ENCODE measurements around the gene SEPHS2.
"Not testable (repeated sequence)": the region's sequence is repeated elsewhere in the genome, so short reads cannot be mapped to it uniquely, and the experiment has no call there.

The SEPHS2 gene, protein sequence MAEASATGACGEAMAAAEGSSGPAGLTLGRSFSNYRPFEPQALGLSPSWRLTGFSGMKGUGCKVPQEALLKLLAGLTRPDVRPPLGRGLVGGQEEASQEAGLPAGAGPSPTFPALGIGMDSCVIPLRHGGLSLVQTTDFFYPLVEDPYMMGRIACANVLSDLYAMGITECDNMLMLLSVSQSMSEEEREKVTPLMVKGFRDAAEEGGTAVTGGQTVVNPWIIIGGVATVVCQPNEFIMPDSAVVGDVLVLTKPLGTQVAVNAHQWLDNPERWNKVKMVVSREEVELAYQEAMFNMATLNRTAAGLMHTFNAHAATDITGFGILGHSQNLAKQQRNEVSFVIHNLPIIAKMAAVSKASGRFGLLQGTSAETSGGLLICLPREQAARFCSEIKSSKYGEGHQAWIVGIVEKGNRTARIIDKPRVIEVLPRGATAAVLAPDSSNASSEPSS

DNA sequence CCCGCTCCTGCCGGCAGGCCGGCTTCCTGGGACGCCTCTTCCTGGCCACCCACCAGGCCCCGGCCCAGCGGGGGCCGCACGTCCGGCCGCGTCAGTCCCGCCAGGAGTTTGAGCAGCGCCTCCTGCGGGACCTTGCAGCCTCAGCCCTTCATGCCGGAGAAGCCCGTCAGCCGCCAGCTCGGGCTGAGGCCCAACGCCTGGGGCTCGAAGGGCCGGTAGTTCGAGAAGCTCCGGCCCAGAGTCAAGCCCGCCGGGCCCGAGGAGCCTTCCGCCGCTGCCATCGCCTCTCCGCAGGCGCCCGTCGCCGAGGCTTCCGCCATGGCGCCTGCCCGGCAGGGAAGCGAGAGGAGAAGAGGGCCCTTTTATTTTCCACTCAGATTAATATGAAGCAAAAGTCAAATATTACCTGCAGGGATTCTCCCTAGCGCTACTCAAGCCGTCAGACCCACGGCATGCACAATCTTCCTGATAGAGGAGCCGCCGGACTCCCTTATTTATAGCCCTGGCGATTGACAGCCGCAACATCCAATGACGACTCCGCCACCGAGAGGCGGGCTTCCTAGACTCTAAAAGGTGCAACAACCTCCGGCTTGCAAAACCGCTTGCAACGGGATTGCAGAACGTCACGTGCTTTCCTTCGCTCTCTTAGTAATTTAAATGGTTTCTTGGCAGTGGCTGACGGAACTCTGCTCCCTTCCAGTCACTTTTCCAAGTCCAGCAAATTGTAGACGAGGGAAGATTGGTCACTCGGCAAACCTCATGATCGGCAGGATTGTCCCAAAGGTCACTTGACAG is at the start of gene SEPHS2:
SEPHS2 (minus strand) TSS at position 467 of the 795 bp plus-strand sequence; CDS start at position 320, 147 bp downstream.
- DNase-seq: peak; percentile 85

DNA sequence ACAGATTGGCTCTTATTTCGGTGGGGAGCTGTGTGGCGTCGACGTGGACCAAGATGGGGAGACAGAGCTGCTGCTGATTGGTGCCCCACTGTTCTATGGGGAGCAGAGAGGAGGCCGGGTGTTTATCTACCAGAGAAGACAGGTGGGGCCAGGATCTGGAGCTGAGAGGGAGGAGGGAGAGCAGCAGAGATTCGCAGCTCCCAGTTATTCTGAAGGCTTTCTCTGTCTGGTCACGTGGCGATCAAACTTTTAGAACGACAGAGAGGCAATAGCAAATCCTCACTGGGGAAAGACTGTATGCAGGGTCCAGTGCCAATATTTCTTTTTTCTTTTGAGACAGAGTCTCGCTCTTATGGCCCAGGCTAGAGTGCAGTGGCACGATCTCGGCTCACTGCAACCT is 49.0 kb upstream of the SEPHS2 start:
- no peak for DNase-seq

DNA sequence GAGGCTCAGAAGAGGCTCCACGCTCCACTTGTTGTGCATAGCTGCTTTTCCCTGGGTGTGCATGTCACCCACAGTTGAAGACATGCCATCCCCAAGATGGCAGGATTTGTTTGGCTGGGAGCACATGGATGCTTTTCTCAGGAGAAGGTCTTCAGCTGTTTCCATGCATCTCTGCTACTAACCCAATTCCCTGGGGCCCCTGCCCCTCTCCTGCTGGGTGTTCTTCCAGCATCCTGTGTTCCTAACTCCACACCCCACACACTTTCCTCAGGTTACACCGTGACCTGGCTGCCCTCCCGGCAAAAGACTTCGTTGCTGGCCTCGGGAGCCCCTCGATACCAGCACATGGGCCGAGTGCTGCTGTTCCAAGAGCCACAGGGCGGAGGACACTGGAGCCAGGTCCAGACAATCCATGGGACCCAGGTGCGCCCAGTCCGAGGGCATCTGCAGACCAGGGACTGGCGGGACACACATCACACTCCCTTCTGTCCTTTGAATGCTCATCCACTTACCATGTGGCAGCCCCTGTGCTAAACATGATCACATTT is 48.3 kb upstream of the SEPHS2 start:
- no peak for DNase-seq

DNA sequence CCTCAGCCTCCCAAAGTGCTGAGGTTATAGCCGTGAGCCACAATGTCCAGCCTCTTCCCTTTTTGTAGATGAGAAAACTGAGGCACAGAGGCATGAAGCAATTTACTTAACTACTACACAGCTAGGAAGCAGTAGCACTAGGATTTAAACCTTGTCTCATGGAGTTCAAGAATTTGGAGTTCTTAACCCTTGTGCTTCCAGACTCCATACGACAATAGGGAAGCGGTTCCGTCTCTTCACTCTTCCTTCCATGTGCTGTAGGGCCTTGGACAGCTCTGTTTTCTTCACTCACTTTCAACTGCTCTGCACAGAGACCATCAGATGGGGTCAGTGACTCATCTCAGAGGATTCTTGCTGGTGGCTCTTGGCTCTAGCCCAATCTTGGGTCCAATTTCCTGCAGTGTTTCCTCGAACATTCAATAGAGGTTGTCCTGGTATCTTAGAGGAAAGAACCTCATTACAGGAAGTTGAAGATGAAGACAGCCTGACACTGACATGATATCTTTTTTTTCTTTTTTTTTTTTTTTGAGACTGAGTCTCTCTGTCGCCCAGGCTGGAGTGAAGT is 46.2 kb upstream of the SEPHS2 start:
- no peak for DNase-seq

DNA sequence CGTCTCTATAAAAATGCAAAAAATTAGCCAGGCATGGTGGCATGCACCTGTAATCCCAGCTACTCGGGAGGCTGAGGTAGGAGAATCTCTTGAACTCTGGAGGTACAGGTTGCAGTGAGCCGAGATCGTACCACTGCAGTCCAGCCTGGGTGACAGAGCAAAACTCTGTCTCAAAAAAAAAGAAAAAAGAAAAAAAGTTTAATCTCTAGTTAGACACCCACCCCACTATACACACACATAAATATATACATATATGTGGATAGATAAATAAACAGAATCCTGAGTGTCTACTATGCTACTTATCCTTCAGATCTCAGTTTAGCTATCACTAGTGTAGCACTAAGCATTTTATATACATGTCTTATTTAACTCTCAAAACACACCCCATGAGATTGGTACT is 45.6 kb upstream of the SEPHS2 start:
- no peak for DNase-seq

DNA sequence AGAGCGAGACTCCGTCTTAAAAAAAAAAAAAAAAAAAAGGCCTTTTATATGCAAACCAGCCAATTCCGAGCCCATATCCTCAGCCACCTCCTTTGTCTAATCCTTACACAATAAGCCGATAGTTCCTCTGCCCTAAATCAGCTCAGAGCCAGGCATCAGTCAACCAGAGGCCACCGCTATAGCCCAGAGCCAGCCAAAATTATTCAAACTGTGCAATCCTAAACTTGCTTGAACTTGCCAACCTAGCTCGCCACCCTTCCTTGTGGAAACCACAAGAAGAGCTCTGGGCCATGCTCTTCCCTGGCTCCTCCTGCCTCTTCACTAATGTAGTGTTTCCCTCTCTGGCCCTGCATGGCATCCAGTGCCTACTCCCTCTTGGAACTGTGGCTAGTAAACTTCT is 44.5 kb upstream of the SEPHS2 start:
- DNase-seq: no peak

DNA sequence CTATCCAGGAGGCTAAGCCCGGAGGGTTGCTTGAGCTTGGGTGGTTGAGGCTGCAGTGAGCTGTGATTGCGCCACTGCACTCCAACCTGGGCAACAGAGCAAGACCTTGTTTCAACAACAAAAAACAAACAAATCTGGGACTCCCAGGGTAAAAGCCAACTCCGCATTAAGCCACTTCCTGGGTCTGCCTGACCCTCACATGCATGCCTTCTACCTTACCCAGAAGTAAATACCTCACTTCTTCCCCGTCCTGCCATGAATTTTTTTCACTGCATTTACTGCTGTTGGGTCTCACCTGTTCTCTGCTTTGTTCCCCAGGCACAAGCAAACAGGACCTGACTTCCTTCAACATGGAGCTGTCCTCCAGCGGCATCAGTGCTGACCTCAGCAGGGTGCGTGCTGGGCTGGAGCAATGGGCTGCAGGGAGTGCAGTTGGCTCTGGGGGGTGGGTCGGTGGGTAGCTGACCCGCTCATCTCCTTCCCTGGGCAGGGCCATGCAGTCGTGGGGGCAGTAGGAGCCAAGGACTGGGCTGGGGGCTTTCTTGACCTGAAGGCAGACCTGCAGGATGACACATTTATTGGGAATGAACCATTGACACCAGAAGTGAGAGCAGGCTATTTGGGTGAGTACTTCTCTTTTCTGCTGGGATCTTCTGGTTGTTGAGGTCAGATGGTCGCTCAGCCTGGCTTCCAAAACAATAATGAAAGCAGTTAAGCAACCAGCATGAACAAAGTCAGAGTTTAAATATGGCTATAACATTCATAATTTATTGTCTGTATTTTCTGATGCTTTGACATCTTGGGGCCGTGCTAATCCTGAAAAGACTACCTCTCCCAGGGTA is 43.3 kb upstream of the SEPHS2 start:
- no peak for DNase-seq

DNA sequence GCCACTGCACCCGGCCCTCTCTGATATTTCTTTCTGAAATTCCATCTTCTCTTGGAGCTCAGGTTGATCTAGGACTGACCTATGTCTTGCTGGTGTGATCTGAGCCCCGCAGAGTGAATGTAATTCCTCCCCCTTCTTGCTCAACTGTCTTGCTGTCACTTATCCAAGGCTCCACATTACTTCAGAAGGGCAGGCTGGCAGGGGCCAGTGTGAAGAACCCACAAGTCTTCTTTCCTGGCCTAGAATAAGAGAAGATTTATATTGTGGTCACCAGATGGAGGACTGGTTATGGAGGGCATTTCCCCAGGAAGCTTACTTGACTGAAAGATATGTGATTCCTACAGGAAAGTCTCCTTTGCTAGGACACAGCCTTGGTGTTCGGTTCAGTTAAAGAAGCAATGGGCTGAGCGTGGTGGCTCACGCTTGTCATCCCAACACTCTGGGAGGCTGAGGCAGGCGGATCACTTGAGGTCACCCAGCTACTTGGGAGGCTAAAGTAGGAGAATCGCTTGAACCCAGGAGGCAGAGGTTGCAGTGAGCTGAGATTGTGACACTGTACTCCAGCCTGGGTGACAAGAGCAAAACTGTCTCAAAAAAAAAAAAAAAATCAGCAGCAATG is 40.3 kb upstream of the SEPHS2 start:
- no peak for DNase-seq

DNA sequence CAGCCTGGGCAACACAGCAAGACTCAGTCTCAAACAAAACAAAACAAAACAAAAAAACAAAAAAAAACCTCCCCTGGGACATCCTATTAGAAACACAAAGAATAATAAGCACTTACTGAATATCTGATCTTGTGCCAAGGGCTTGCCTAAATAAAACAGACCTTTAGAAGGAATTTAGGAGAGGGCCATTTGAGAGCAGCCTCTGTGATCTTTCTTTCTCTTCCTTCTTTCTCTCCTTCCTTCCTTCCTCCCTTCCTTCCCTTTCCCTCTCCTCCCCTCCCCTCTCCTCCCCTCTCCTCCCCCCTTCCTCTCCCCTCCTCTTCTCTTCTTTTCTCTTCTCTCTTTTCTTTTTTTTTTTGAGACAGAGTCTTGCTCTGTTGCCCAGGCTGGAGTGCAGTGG is 39.2 kb upstream of the SEPHS2 start:
- DNase-seq: no peak

DNA sequence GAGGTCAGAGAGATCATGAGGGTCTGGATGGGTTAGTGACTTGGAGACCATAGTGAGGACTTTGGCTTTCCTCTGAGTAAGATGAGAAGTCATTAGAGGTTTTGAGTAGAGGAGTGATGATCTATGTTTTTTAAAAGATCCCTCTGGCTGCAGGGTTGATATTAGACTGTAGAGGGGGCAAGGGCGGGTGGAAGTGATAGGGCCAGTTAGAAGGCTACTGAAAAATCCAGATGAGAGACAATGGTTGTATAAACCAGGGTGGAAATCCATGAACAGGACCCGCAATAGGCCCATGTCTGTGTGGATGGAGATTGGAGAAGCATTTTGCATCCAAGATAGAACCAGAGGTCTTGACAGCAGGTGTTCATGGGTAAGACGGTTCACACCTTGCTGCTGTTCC is 36.7 kb upstream of the SEPHS2 start:
- no peak for DNase-seq

DNA sequence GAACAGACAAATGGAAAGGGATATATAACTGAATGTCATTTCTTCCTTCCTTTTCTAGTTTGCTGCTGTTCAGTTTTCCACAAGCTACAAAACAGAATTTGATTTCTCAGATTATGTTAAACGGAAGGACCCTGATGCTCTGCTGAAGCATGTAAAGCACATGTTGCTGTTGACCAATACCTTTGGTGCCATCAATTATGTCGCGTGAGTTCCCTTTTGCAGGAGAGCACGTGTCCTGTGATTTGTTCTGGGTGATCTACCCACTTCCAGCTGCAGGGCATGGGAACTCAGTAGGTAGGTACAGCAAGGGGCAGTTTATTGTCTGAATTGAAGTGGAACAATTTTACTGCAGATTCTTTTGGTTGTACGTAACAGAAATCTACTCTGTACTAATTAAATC is 35.7 kb upstream of the SEPHS2 start:
- no peak for DNase-seq

DNA sequence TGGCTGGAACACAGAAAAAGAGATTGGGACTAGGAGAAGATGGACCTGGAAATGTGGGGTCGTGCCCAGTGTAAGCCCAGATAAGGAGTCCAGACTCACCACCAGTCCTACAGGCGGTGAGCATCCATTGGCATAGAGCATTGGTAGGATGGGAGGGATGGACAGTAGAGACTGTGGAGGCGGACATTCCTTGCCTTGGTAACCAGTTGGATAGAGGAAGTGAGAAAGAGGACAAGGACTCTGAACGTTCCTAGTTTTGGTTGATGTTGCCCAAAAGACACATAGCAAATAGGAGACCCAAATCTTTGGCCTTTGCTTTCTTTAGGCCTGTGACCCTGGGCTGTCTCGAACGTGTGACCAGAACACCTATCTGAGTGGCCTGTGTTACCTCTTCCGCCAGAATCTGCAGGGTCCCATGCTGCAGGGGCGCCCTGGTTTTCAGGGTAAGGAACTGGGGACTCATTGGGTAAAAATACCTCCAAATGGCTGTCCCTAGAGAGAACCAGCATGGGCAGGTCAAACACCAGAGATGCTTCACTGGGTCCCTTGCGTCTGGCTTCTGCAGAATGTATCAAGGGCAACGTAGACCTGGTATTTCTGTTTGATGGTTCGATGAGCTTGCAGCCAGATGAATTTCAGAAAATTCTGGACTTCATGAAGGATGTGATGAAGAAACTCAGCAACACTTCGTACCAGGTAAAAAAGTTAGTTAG is 33.2 kb upstream of the SEPHS2 start:
- DNase-seq: no peak

DNA sequence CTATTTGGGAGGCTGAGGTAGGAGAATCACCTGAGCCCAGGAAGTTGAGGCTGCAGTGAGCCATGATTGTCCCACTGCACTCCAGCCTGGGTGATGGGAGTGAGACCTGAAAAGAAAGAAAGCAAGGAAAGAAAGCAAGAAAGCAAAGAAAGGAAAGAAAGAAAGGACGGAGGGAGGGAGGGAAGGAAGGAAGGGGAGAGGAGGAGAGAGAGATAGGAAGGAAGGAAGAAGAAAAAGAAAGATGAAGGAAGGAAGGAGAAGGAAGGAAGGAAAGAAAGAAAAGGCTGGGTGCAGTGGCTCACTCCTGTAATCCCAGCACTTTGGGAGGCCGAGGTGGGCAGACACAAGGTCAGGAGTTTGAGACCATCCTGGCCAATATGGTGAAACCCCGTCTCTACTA is 32.1 kb upstream of the SEPHS2 start:
- not testable (repeated sequence) for DNase-seq

DNA sequence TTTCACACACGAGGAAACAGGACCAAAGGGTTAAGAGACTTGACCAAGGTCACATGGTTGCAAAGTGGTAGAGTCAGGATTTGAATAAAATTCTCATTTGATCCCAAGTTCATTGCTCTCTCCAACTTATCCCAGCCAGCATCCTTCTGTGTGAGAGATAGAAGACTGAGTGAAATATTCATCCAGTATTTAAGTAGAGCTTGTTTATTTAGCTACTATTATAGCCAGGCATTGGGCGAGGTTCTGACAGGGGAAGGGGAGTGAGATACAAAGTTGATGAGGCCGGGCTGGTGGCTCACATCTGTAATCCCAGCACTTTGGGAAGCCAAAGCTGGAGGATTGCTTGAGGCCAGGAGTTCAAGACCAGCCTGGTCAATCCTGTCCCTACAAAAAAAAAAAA is 31.3 kb upstream of the SEPHS2 start:
- no peak for DNase-seq

DNA sequence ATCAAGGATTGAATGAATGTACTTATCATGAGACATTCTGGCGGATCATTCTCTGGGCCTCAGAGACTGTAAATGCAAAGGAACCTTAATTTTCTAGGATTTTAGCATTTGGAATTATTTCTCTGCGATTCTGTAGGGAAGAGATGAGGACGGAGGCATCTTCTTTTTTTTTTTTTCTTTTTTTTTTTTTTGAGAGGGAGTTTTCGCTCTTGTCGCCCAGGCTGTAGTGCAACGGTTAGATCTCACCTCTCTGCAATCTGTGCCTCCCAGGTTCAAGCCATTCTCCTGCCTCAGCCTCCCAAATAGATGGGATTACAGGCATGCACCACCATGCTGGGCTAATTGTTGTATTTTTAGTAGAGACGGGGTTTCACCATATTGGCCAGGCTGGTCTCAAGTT is 29.0 kb upstream of the SEPHS2 start:
- no peak for DNase-seq

DNA sequence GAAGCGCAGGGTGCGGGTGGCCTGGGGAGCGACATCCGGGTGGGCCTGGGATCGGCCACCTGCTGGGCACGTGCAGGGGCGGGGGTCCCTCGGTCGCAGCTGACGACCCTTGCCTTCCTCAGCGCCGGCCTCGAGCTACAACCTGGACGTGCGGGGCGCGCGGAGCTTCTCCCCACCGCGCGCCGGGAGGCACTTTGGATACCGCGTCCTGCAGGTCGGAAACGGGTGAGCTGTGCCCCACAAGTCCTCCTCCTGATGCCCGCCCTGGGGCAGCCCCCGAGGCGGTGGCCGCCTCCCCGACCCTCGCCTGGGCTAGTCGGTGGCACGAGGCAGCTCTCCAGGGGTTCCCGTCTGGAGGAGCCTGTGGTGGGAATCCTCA is 28.4 kb upstream of the SEPHS2 start:
- DNase-seq: no peak

DNA sequence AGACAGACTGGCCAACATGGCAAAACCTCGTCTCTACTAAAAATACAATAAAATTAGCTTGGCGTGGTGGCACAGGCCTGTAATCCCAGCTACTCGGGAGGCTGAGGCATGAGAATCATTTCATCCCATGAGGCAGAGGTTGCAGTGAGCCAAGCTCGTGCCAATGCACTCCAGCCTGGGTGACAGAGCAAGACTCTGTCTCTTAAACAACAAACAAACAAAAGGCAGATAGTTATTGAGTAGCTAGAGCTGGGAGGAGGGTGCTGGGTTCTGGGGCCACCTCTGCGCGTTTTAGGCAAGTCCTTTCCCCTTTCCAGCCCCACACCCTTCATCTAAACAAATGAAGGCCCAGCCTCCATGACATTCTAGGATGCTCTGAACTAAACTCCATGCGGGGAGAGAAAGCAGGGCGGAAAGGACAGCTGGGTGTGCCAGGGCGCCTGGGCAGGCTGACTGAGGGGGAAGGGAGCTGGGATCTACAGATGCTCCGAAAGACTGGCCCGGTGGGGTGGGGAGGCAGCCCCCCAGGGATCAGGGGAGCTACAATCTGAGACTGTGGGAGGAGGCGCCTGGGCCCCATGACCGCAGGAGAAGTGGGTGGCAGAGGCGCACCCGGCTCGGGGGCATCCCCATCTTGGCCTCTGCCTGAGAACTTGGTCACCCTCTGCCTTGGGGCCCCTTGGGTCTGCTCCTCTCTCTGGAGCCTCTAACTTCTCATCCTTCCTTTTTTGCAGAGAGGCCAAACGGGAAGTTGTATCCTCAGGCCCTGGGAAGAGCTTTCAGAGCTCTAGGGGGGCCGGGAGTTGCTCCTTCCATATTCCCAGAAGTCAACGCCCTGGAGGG is 27.8 kb upstream of the SEPHS2 start:
- no peak for DNase-seq

DNA sequence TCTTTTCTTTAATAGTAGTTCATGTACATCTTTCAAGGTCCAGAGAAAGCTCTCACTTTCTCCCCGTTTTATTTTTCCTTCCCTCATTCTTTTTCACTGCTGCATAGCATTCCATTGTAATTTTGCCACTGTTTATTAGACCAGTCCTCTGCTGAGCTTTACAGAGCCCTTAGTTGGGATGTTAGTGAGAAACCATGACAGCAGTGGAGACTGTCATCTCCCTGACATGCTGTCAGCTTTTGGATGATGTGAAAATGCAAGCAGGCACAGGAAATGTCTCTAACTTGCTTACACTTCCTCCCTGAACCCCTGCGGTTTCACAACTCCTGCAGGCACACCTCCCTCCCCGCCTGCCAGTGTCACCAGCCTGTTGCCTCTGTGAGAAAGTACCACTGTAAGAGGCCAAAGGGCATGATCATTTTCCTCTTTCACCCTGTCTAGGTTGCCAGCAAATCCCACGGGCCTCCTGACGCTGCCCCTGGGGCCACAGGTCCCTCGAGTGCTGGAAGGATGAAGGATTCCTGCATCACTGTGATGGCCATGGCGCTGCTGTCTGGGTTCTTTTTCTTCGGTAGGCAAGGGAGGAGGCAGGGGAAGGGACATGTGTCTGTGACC is 26.8 kb upstream of the SEPHS2 start, which contains the start of gene ITGAL:
ITGAL (plus strand) TSS at position 415 of the 615 bp plus-strand sequence; CDS start at position 511, 96 bp downstream.
- no peak for DNase-seq

DNA sequence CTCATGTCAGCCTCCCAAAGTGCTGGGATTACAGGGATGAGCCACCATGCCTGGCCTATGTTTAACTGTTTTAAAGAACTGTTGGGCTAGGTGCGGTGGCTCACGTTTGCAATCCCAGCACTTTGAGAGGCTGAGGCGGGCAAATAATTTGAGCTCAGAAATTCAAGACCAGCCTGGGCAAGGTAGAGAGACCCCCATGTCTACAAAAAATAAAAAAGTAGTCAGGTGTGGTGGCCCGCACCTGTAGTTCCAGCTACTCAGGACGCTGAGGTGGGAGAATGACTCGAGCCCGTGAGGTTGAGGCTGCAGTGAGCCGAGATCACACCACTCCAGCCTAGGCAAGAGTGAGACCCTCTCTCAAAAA is 24.9 kb upstream of the SEPHS2 start:
- no peak for DNase-seq

DNA sequence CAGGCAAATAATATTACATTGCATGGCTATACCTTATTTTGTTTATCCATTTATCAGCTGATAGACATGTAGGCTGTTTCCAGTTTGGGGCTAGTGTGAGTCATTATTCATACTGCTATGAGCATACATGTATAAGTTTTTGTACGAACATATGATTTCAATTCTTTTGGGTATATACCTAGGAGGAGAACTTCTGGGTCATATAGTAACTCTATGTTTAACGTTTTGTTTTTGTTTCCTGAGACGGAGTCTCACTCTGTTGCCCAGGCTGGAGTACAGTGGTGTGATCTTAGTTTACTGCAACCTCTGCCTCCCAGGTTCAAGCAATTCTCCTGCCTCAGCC is 24.5 kb upstream of the SEPHS2 start:
- DNase-seq: no peak
